ENCODE data around the gene HOXC9. TPM values are rescaled to one million over a fixed set of nuclear protein-coding genes. Genes with fewer than 3 reads are reported as not detected.

The HOXC9 gene
- total RNA-seq, 6 donors from 2014 or later, result 0.17 to 0.23 TPM; not detected in 4

DNA sequence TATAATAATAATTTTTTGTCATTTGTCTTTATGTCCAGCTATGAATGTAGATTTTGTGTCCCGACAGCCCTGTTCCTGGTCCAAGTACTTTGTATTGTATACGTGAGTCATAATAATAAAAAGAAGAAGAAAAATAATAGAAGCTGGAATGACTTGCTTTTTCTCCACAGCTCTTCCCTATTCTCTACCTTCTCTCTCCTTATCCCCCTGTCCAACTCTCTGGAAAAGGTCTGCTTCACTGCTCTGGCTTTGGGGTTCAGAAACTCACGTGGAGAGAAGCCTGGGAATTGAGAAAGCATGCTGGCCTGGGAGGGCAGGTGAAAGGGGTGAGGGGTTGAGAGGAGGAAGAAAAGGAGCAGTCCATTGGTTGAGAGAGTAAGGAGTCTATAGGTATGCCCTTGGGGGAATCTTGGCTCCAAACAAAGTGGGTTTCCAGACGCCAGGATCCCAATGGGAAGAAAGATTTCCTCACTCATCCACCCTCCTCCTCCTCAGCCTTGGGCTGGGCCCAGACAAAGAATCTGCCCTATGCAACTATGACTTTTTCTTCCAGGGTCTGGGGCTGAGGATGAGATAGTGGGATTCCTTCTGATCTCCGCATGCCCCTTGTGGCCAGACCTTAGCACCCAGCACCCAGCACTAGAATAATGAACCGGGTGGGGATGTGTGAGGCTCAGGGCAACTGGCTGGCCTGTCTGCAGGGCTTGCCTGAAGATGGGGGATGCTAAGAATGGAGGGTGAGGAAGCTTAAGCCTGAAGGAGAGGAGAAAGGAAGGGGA is 12.9 kb downstream of the HOXC9 start:
- Histone ChIP-seq H3K27ac (no peak overlapping the region), H3K4me1 (peaks cover 17 to 27% (median 24%) of the 10 kb centered on the region in 4 donors), H3K27me3 (peaks cover 4 to 88% (median 47%) of the 10 kb centered on the region in 4 donors), H3K9me3 (no peaks in the 10 kb centered on the region), H3K36me3 (no peaks in the 10 kb centered on the region), H3K4me3 (no peak overlapping the region)
- 23 to 30% methylated on average over 6 of the region's 6 CpGs for WGBS, 2 donors
- ATAC-seq (ENCODE audit: low FRiP score in 2 of 2), result no peak
- DNase-seq, result no peak
- TF ChIP-seq, protein P1, sequence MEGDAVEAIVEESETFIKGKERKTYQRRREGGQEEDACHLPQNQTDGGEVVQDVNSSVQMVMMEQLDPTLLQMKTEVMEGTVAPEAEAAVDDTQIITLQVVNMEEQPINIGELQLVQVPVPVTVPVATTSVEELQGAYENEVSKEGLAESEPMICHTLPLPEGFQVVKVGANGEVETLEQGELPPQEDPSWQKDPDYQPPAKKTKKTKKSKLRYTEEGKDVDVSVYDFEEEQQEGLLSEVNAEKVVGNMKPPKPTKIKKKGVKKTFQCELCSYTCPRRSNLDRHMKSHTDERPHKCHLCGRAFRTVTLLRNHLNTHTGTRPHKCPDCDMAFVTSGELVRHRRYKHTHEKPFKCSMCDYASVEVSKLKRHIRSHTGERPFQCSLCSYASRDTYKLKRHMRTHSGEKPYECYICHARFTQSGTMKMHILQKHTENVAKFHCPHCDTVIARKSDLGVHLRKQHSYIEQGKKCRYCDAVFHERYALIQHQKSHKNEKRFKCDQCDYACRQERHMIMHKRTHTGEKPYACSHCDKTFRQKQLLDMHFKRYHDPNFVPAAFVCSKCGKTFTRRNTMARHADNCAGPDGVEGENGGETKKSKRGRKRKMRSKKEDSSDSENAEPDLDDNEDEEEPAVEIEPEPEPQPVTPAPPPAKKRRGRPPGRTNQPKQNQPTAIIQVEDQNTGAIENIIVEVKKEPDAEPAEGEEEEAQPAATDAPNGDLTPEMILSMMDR (IDR thresholded peaks at IDR 0.05), result no peak
- TF ChIP-seq EP300 (IDR thresholded peaks at IDR 0.05) (no peak), POLR2A (IDR thresholded peaks at IDR 0.05) (no peak)

DNA sequence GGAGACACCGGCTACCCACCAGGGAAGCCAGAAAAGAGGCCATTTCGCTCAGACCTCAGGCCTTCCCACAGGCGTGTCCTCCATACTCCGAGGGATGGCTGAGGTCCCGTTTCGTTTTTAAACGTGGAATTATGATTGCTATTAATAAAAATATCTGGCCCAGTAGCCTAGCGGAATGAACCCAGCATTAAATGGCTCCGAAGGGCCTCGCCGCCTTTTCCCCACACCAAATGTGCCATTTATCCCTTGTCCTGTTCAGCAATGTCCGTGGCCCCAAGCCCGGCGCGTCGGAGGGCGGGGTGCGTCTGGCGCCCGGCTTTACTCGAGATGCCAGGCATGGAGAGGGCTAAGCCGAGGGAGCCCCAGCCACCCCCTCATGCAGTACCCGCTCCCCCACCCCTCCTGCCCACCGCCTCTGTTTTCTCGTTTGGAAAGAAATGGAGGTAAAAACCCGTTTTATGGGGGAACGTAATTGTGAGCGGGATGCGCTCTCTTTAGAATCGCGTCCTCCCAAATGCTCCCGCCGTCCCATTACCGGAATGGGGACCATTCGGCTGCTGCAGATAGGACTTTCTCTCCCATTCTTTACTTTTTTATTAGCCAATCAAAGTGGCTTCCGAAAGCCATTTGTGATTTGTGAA is 14.5 kb downstream of the HOXC9 start:
- peak in 1 of 2 donors; percentile 58 for DNase-seq
- Histone ChIP-seq H3K27ac (no peak overlapping the region), H3K36me3 (no peaks in the 10 kb centered on the region), H3K9me3 (no peaks in the 10 kb centered on the region), H3K4me1 (peaks cover 27 to 37% (median 32%) of the 10 kb centered on the region in 4 donors), H3K27me3 (peaks cover 1 to 92% (median 48%) of the 10 kb centered on the region in 4 donors), H3K4me3 (peak overlapping the region in 1 of 4 donors; percentile 1)
- no peak for ATAC-seq (ENCODE audit: low FRiP score in 2 of 2)
- TF ChIP-seq, protein P1 (IDR thresholded peaks at IDR 0.05), result no peak
- TF ChIP-seq POLR2A (IDR thresholded peaks at IDR 0.05) (no peak), POLR2AphosphoS5 (IDR thresholded peaks at IDR 0.05) (no peak)
- WGBS, 2 donors, result 8 to 10% methylated on average over 35 to 36 of the region's 36 CpGs

DNA sequence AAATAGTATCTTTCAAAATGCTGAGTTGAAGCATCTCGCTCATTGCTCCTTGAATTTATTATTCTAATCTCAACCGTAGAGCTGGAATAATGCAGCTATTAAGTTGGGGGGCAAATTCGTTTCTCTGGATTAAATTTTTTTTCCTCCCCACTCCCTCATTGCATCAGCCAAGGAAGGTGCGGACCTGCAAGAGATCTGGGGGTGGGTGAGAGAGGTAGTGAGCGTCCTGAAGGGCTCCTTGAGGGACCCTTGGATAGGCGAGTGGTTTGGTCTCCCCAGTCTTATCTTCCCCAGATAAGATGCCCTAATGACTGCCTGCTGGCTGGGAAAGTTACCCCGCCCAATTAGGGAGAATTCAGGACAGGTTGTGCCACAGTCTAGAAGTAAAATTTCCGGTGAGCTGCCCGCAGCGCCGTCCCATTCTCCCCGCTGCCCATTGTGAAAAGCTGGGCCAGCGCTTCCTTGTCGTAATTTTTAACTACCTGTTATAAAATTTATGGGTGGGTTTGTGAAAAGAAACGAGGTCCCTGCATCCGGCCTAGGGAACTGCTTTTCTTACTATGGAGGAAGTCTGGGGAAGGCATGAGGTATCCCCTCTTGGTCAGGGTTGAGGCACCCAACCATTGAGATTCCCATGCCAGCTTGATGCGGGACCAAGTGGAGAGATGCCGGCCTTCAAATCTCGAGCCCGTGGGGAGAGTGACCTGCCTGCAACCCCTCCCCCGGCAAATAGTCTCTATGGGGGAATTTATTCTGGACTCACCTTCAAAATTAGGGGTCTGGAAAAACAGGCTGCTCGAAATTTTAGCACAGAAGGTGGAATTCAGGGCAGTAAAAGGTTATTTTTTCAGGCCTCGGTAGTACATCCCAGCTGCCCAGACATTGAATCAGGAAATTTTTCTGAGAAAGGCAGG is 15.3 kb downstream of the HOXC9 start:
- H3K36me3 ChIP-seq, result no peaks in the 10 kb centered on the region
- TF ChIP-seq POLR2AphosphoS5 (IDR thresholded peaks at IDR 0.05) (no peak), EP300 (IDR thresholded peaks at IDR 0.05) (no peak), POLR2A (IDR thresholded peaks at IDR 0.05) (no peak)
- TF ChIP-seq, protein P1 (IDR thresholded peaks at IDR 0.05), result no peak
- no peaks in the 10 kb centered on the region for H3K9me3 ChIP-seq
- 11 to 19% methylated on average over 18 to 23 of the region's 23 CpGs for WGBS, 2 donors
- H3K27ac ChIP-seq, result no peak overlapping the region
- H3K4me3 ChIP-seq, result no peak overlapping the region
- peaks cover 30 to 36% (median 34%) of the 10 kb centered on the region in 4 donors for H3K4me1 ChIP-seq
- ATAC-seq (ENCODE audit: low FRiP score in 2 of 2) (no peak), DNase-seq (no peak)
- peaks cover 1 to 91% (median 46%) of the 10 kb centered on the region in 4 donors for H3K27me3 ChIP-seq

DNA sequence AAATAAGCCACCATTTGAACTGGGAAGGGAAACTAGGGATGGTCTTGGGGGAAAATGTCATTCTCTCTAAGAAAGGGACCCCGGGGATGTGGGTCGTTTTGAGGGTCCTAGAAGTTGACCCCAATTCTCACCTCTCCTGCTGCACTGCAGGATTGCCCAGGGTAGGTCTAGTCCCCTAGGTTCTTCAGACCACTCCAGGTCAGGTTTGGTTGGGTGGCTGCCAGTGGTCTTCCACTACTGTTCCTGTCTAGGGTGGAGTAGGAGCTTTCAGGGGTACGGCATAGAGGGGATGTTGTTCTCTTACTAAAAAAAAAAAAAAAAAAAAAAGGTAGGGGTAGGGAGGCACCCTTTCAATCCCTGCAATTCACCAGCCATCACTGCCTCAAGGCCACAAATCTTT is 16.1 kb downstream of the HOXC9 start:
- H3K4me1 ChIP-seq, result peaks cover 30 to 35% (median 34%) of the 10 kb centered on the region in 4 donors
- no peak for TF ChIP-seq POLR2AphosphoS5 (IDR thresholded peaks at IDR 0.05)
- no peak for TF ChIP-seq POLR2A (IDR thresholded peaks at IDR 0.05)
- no peak for TF ChIP-seq EP300 (IDR thresholded peaks at IDR 0.05)
- TF ChIP-seq, protein P1 (IDR thresholded peaks at IDR 0.05), result no peak
- no peak for DNase-seq
- H3K36me3 ChIP-seq, result no peaks in the 10 kb centered on the region
- H3K27ac ChIP-seq, result no peak overlapping the region
- ATAC-seq (ENCODE audit: low FRiP score in 2 of 2), result no peak
- peaks cover 1 to 89% (median 42%) of the 10 kb centered on the region in 4 donors for H3K27me3 ChIP-seq
- no peaks in the 10 kb centered on the region for H3K9me3 ChIP-seq
- no peak overlapping the region for H3K4me3 ChIP-seq
- WGBS, 2 donors, result 12 to 13% methylated on average over 3 of the region's 3 CpGs

Data from upper lobe of left lung (tissue), 6 donors.